B cell (primary cell): ENCODE measurements around the gene NOL4L. TPM values are rescaled to one million over a fixed set of nuclear protein-coding genes. Genes with fewer than 3 reads are reported as not detected.

Source experiments
- ATAC-seq: fragments of 200-7000 bp; cut with Tn5 transposase; one replicate; pipeline ENCODE4 v1.10.0; 2021; ENCODE audit warnings: low read depth, mild to moderate bottlenecking, moderate number of reproducible peaks, moderate library complexity
- CTCF ChIA-PET: fragments of 350-600 bp; sonication (Branson Sonifier 250); formaldehyde crosslinking; loops from one replicate; lab custom pipeline; 2021; ENCODE audit warnings: antibody characterized with exemption, inconsistent platforms; lab: Charles Lee
- POLR2A ChIA-PET: fragments of 350-600 bp; sonication (Branson Sonifier 250); formaldehyde crosslinking; loops from one replicate; lab custom pipeline; 2021; ENCODE audit warnings: antibody characterized with exemption; lab: Charles Lee
- DNase-seq: peaks from one replicate; pipeline ENCODE4 v3.0.0; 2013
- H2AFZ ChIP-seq: 2 replicates; pipeline ENCODE4 v1.6.1; 2012; ENCODE audit warnings: mild to moderate bottlenecking, low read depth, low read length; ENCODE audit not compliant: insufficient read depth, poor library complexity, severe bottlenecking
- H3K27ac ChIP-seq, 2 donors: 1 replicate in 1 of 2; 2 replicates in 1 of 2; pipeline ENCODE4 v1.5.1; 2012 to 2013; ENCODE audit warnings: low read length in 2 of 2, mild to moderate bottlenecking in 2 of 2, moderate library complexity in 1 of 2
- H3K27me3 ChIP-seq, 4 experiments: fragments of 200-600 bp in 1 of 4; sonication (generic) in 1 of 4; replicated peaks in 1 of 4; 1 replicate in 2 of 4; 2 replicates in 2 of 4; pipeline versions ENCODE4 v1.6.1 to v1.7.0; 2013 to 2016; ENCODE audit warnings: low read length in 3 of 4, mild to moderate bottlenecking in 2 of 4, mixed read lengths in 1 of 4, moderate library complexity in 1 of 4; ENCODE audit not compliant: insufficient read depth in 4 of 4, control insufficient read depth in 3 of 4; ENCODE audit errors: control extremely low read depth in 1 of 4
- H3K36me3 ChIP-seq, 2 experiments: replicated peaks in 1 of 2; 1 replicate in 1 of 2; 2 replicates in 1 of 2; pipeline versions ENCODE4 v1.6.1 to v1.7.1; 2013; ENCODE audit warnings: low read length in 1 of 2; ENCODE audit not compliant: insufficient read depth in 2 of 2, control insufficient read depth in 1 of 2; ENCODE audit errors: control extremely low read depth in 1 of 2, extremely low read depth in 1 of 2
- H3K4me1 ChIP-seq, 2 donors: fragments of 200-600 bp in 1 of 2; sonication (generic) in 1 of 2; 1 replicate in 1 of 2; 2 replicates in 1 of 2; pipeline versions ENCODE4 v1.5.1 to v1.6.1; 2013 to 2017; ENCODE audit warnings: low read length in 2 of 2; ENCODE audit not compliant: control insufficient read depth in 2 of 2, insufficient read depth in 2 of 2
- H3K4me2 ChIP-seq: replicated peaks from 2 replicates; pipeline ENCODE3; 2012; ENCODE audit warnings: mild to moderate bottlenecking, low read depth, low read length; ENCODE audit not compliant: poor library complexity, severe bottlenecking
- H3K4me3 ChIP-seq, 5 experiments: fragments of 200-600 bp in 1 of 5; sonication (generic) in 1 of 5; 1 replicate in 3 of 5; 2 replicates in 2 of 5; pipeline versions ENCODE4 v1.5.1 to v1.7.0; 2011 to 2016; ENCODE audit warnings: low read length in 4 of 5, mild to moderate bottlenecking in 4 of 5, low read depth in 2 of 5, control low read depth in 1 of 5, moderate library complexity in 1 of 5; ENCODE audit not compliant: insufficient read depth in 1 of 5; ENCODE audit errors: control extremely low read depth in 1 of 5, extremely low read depth in 1 of 5
- H3K79me2 ChIP-seq: fragments of 200-600 bp; sonication (generic); one replicate; pipeline ENCODE4 v1.6.0; 2016; ENCODE audit warnings: low read length; ENCODE audit not compliant: control insufficient read depth, insufficient read depth
- H3K9ac ChIP-seq: fragments of 200-600 bp; sonication (generic); 2 replicates; pipeline ENCODE4 v1.6.1; 2017; ENCODE audit warnings: mild to moderate bottlenecking, low read length, moderate library complexity
- H3K9me3 ChIP-seq, 3 donors: one replicate each; pipeline versions ENCODE4 v1.6.1 to v1.7.1; 2013; ENCODE audit warnings: low read length in 2 of 3; ENCODE audit not compliant: control insufficient read depth in 2 of 3, insufficient read depth in 1 of 3; ENCODE audit errors: control extremely low read depth in 1 of 3
- H4K20me1 ChIP-seq: 2 replicates; pipeline ENCODE4 v1.6.0; 2012; ENCODE audit warnings: mild to moderate bottlenecking, low read length; ENCODE audit not compliant: insufficient read depth, control insufficient read depth, poor library complexity, severe bottlenecking
- H3K27ac Mint-ChIP-seq: one replicate; pipeline ENCODE4 v1.8.0; 2021; ENCODE audit warnings: mixed read lengths
- H3K27me3 Mint-ChIP-seq: one replicate; pipeline ENCODE4 v1.8.0; 2021; ENCODE audit warnings: mixed read lengths
- H3K4me1 Mint-ChIP-seq: one replicate; pipeline ENCODE4 v1.8.0; 2021; ENCODE audit warnings: mixed read lengths
- H3K4me3 Mint-ChIP-seq: one replicate; pipeline ENCODE4 v1.8.0; 2021; ENCODE audit warnings: mixed read lengths
- H3K9me3 Mint-ChIP-seq: one replicate; pipeline ENCODE4 v1.8.0; 2022; ENCODE audit warnings: mixed read lengths; ENCODE audit not compliant: insufficient read depth
- CTCF ChIP-seq: fragments of 200-600 bp; IDR thresholded peaks from one replicate; pipeline ENCODE4 v1.8.0; 2022; ENCODE audit warnings: antibody characterized with exemption, mild to moderate bottlenecking
- EZH2 ChIP-seq: IDR thresholded peaks from 2 replicates; pipeline ENCODE4 v1.6.1; 2012; ENCODE audit warnings: borderline replicate concordance, low read depth, mild to moderate bottlenecking, moderate library complexity, low read length; ENCODE audit not compliant: insufficient read depth, poor library complexity, severe bottlenecking
- WGBS: methylation state at CpG from one replicate; pipeline ENCODE4 v1.1.5; 2013; ENCODE audit warnings: missing lambda C conversion rate; ENCODE audit not compliant: insufficient coverage; 5-methylcytosine and 5-hydroxymethylcytosine counted together
- intact Hi-C: fragments of 100-400 bp; cut with micrococcal nuclease; formaldehyde crosslinking; loops from one replicate; pipeline ENCODE4 v1.10.0; 2022
- polyA plus RNA-seq: library from polyadenylated mRNA; depleted of rRNA; stranded (reverse); fragments of >200 nt; gene quantifications from 2 replicates; pipeline ENCODE4 v1.2.3, GENCODE V29; 2012
- total RNA-seq, 2 donors: library from RNA; stranded (reverse); fragments of 120-200 nt in 1 of 2; gene quantifications; 1 replicate in 1 of 2; 2 replicates in 1 of 2; pipeline versions ENCODE4 v1.2.3 to v1.2.4, GENCODE V29; 2013 to 2022

The NOL4L gene
- total and polyA plus RNA-seq, 2 donors (not counting 1 experiment from before 2014, with no cell fraction given) = 6.5 to 7.9 TPM

- TF ChIP-seq EZH2 = no peak
- no peak for TF ChIP-seq CTCF
- DNase-seq = no peak
- Mint-ChIP-seq H3K4me3 (no peak overlapping the region), H3K27ac (no peak overlapping the region), H3K4me1 (peaks cover 23% of the 10 kb centered on the region), H3K9me3 (no peaks in the 10 kb centered on the region), H3K27me3 (peaks cover 2% of the 10 kb centered on the region)
- no peak for ATAC-seq
- Histone ChIP-seq H3K4me1 (peaks cover 16 to 21% of the 10 kb centered on the region in 2 donors), H3K79me2 (no peaks in the 10 kb centered on the region), H3K9ac (no peak overlapping the region), H3K36me3 (no peaks in the 10 kb centered on the region), H3K4me3 (no peak overlapping the region), H3K27me3 (peaks cover 0 to 14% (median 0%) of the 10 kb centered on the region in 4 experiments), H4K20me1 (no peaks in the 10 kb centered on the region), H3K9me3 (no peaks in the 10 kb centered on the region), H3K4me2 (no peak overlapping the region), H3K27ac (no peak overlapping the region), H2AFZ (no peak overlapping the region)
- CTCF ChIA-PET = no interaction called here
- WGBS = 80% methylated on average over 2 of the region's 4 CpGs
- intact Hi-C loops = no loop called here
- POLR2A ChIA-PET = no interaction called here
Observed at GRCh38 chr20:32577657-32578056, 7.5 kb downstream of the NOL4L start.

DNA sequence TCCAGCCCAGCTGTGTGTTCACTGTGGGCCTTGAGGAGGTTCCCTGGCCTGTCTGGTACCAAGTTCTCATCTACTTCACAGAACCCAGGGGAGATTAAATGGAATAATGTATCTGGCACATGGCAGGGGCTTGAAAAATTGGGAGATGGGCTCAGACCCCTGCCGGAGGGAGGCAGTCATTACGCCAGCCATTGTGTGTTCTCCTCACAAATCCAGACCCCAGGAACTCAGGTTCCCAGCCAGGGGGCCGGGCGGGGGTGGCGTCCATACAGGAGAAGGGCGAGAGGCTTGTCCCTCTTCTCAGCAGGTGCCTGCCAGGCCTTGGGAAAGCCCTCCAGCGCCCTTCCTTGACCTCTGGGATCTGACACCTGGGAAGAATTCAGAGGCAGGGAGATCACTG lies 8.1 kb downstream of the NOL4L start:
- Histone ChIP-seq H3K4me3 (no peak overlapping the region), H3K27me3 (peaks cover 0 to 9% (median 0%) of the 10 kb centered on the region in 4 experiments), H3K9me3 (no peaks in the 10 kb centered on the region), H2AFZ (no peak overlapping the region), H3K9ac (no peak overlapping the region), H4K20me1 (no peaks in the 10 kb centered on the region), H3K27ac (no peak overlapping the region), H3K4me2 (no peak overlapping the region), H3K79me2 (no peaks in the 10 kb centered on the region), H3K36me3 (no peaks in the 10 kb centered on the region), H3K4me1 (peaks cover 11 to 15% of the 10 kb centered on the region in 2 donors)
- TF ChIP-seq EZH2 = no peak
- no peak for TF ChIP-seq CTCF
- Mint-ChIP-seq H3K4me1 (peaks cover 19% of the 10 kb centered on the region), H3K27ac (no peak overlapping the region), H3K9me3 (no peaks in the 10 kb centered on the region), H3K27me3 (peaks cover 2% of the 10 kb centered on the region), H3K4me3 (no peak overlapping the region)
- no peak for ATAC-seq
- WGBS = 87% methylated on average over 6 of the region's 7 CpGs
- DNase-seq = no peak
- intact Hi-C loops = no loop called here
- ChIA-PET POLR2A (interaction anchor here (0.5 kb wide), 1 partner anchor 42 kb away, joined by 10 read pairs; no protein-coding TSS in a partner anchor), CTCF (interaction anchor here (1.4 kb wide), 1 partner anchor 75 kb away, joined by 3 read pairs; no protein-coding TSS in a partner anchor)
